Stimulated activated CD4-positive, alpha-beta T cell treated with anti-CD3 and anti-CD28 coated beads, Interleukin-4, amount 100 ng/mL, for 4 hours (primary cell): ENCODE results near the gene RAB8B.

Experiments used
- DNase-seq, 2 experiments: peaks; one replicate each; pipeline ENCODE4 v3.0.0-alpha.2; 2020

RAB8B gene

GRCh38 chr15:63277038-63277892 lies 87.9 kb downstream of the RAB8B start, which contains the start of gene APH1B:
TSS of gene APH1B (plus strand) at chr15:63277605. CDS start at chr15:63277624, 19 bp downstream.
- peak; percentile 73 to 74 for DNase-seq

- DNase-seq = no peak
Measured at GRCh38 chr15:63277893-63278456, 88.6 kb downstream of the RAB8B start.

- DNase-seq = no peak
Measured at GRCh38 chr15:63283126-63283525, 93.7 kb downstream of the RAB8B start.

- DNase-seq = no peak
Measured at GRCh38 chr15:63284335-63284734, 94.9 kb downstream of the RAB8B start.

- no peak for DNase-seq
Measured at GRCh38 chr15:63287109-63287508, 97.7 kb downstream of the RAB8B start.

GRCh38 chr15:63288342-63288741 lies 98.9 kb downstream of the RAB8B start:
- DNase-seq = no peak

- no peak for DNase-seq
Measured at GRCh38 chr15:63288778-63289378, 99.5 kb downstream of the RAB8B start.

- no peak for DNase-seq
Measured at GRCh38 chr15:63291507-63291906, 102.1 kb downstream of the RAB8B start.

GRCh38 chr15:63292241-63292640 lies 102.8 kb downstream of the RAB8B start:
- no peak for DNase-seq

GRCh38 chr15:63292771-63293170 lies 103.4 kb downstream of the RAB8B start:
- DNase-seq = no peak

- no peak for DNase-seq
Measured at GRCh38 chr15:63294359-63294758, 105.0 kb downstream of the RAB8B start.

GRCh38 chr15:63295341-63295740 lies 105.9 kb downstream of the RAB8B start:
- no peak for DNase-seq

GRCh38 chr15:63296195-63296594 lies 106.8 kb downstream of the RAB8B start:
- DNase-seq = no peak

GRCh38 chr15:63299943-63300575 lies 110.7 kb downstream of the RAB8B start:
- no peak for DNase-seq

GRCh38 chr15:63301088-63301487 lies 111.7 kb downstream of the RAB8B start:
- DNase-seq = no peak

- no peak for DNase-seq
Measured at GRCh38 chr15:63305260-63305659, 115.9 kb downstream of the RAB8B start.

- no peak for DNase-seq
Measured at GRCh38 chr15:63306492-63307073, 117.2 kb downstream of the RAB8B start.

- DNase-seq = no peak
Measured at GRCh38 chr15:63308491-63308890, 119.1 kb downstream of the RAB8B start.

- DNase-seq = no peak
Measured at GRCh38 chr15:63308947-63309346, 119.5 kb downstream of the RAB8B start.

- DNase-seq = no peak
Measured at GRCh38 chr15:63310646-63311045, 121.2 kb downstream of the RAB8B start.

- DNase-seq = no peak
Measured at GRCh38 chr15:63312286-63312685, 122.9 kb downstream of the RAB8B start.

- DNase-seq = no peak
Measured at GRCh38 chr15:63313825-63314224, 124.4 kb downstream of the RAB8B start.

- DNase-seq = no peak
Measured at GRCh38 chr15:63314409-63314808, 125.0 kb downstream of the RAB8B start.
